PC-3 (cell line): Measurements from ENCODE around the gene TNS3. TPM values are rescaled to one million over a fixed set of nuclear protein-coding genes. Genes with fewer than 3 reads are reported as not detected.
A peak's percentile ranks its signal among the peaks of the same experiment; 100 is the strongest.

Experiments
- ATAC-seq: fragments of 200-7000 bp; cut with Tn5 transposase; 2 replicates; pipeline ENCODE4 v1.9.1; 2020; ENCODE audit warnings: mild to moderate bottlenecking, moderate library complexity
- BruUV-seq: library from RNA; stranded (reverse); fragments of 400-500 nt; replicated peaks from 2 replicates; lab custom pipeline; 2021; lab: Mats Ljungman, UMichigan
- CTCF ChIA-PET: fragments of 300-600 bp; sonication (Branson Sonifier 250); formaldehyde crosslinking; loops from one replicate; lab custom pipeline; 2022; ENCODE audit warnings: antibody characterized with exemption; lab: Charles Lee
- POLR2A ChIA-PET: fragments of 300-600 bp; sonication (Branson Sonifier 250); formaldehyde crosslinking; loops from one replicate; lab custom pipeline; 2022; ENCODE audit warnings: antibody characterized with exemption; ENCODE audit not compliant: unreplicated experiment; lab: Charles Lee
- DNase-seq: peaks from one replicate; pipeline ENCODE4 v3.0.0-alpha.2; 2015
- H2AFZ ChIP-seq: fragments of 300-600 bp; sonication (generic); 2 replicates; pipeline ENCODE4 v1.6.0; 2016; ENCODE audit warnings: antibody characterized with exemption, low read length
- H3F3A ChIP-seq: fragments of 300-600 bp; sonication (generic); one replicate; pipeline ENCODE4 v1.6.0; 2017; ENCODE audit warnings: antibody characterized with exemption, low read length, control low read depth, mild to moderate bottlenecking; ENCODE audit not compliant: unreplicated experiment
- H3K27ac ChIP-seq: fragments of 300-600 bp; sonication (generic); 2 replicates; pipeline ENCODE4 v1.5.1; 2016; ENCODE audit warnings: mild to moderate bottlenecking, low read length
- H3K27me3 ChIP-seq: fragments of 300-600 bp; sonication (generic); 2 replicates; pipeline ENCODE4 v1.6.1; 2016; ENCODE audit warnings: low read length, mixed read lengths
- H3K36me3 ChIP-seq: fragments of 300-600 bp; sonication (generic); 2 replicates; pipeline ENCODE4 v1.6.1; 2016; ENCODE audit warnings: low read depth, mixed run types, low read length, mixed read lengths
- H3K4me1 ChIP-seq: fragments of 300-600 bp; sonication (generic); 2 replicates; pipeline ENCODE4 v1.5.1; 2016; ENCODE audit warnings: low read length; ENCODE audit not compliant: insufficient read depth
- H3K4me2 ChIP-seq: fragments of 300-600 bp; sonication (generic); 2 replicates; pipeline ENCODE4 v1.6.0; 2016; ENCODE audit warnings: low read length
- H3K4me3 ChIP-seq: fragments of 300-600 bp; sonication (generic); 2 replicates; pipeline ENCODE4 v1.5.1; 2016; ENCODE audit warnings: mild to moderate bottlenecking, low read length, mixed read lengths
- H3K79me2 ChIP-seq: fragments of 300-600 bp; sonication (generic); 2 replicates; pipeline ENCODE4 v1.6.1; 2017; ENCODE audit warnings: low read length, mixed read lengths
- H3K9ac ChIP-seq: fragments of 300-600 bp; sonication (generic); 2 replicates; pipeline ENCODE4 v1.6.0; 2016; ENCODE audit warnings: mild to moderate bottlenecking, low read length
- H3K9me2 ChIP-seq: fragments of 300-600 bp; sonication (generic); replicated peaks from 2 replicates; pipeline ENCODE4 v1.6.1; 2016; ENCODE audit warnings: mixed run types, low read length, mixed read lengths
- H3K9me3 ChIP-seq: fragments of 300-600 bp; sonication (generic); 2 replicates; pipeline ENCODE4 v1.6.1; 2016; ENCODE audit warnings: low read length, mixed read lengths
- H4K20me1 ChIP-seq: fragments of 300-600 bp; sonication (generic); 2 replicates; pipeline ENCODE4 v1.6.1; 2016; ENCODE audit warnings: low read length, mixed read lengths
- EZH2 ChIP-seq: fragments of 300-600 bp; sonication (generic); IDR thresholded peaks from one replicate; pipeline ENCODE4 v1.6.1; 2017; ENCODE audit warnings: antibody characterized with exemption, mild to moderate bottlenecking, low read length; ENCODE audit not compliant: unreplicated experiment
- EZH2phosphoT487 ChIP-seq: fragments of 300-600 bp; sonication (generic); IDR thresholded peaks from 2 replicates; pipeline ENCODE4 v1.6.1; 2018; ENCODE audit warnings: mild to moderate bottlenecking, antibody characterized with exemption, low read length, borderline replicate concordance
- intact Hi-C: fragments of 100-400 bp; cut with micrococcal nuclease; formaldehyde crosslinking; loops from 2 replicates; pipeline ENCODE4 v1.9.0; 2023
- total RNA-seq: library from RNA; depleted of rRNA; stranded (reverse); fragments of >200 nt; gene quantifications from 2 replicates; pipeline ENCODE4 v1.2.3, GENCODE V29; 2014
- TF ChIP-seq, protein P1 (sequence below): fragments of 300-600 bp; sonication (generic); conservative IDR thresholded peaks from 2 replicates; pipeline ENCODE4 v1.5.1; 2017; ENCODE audit warnings: antibody characterized with exemption, low read depth, mild to moderate bottlenecking, low read length

Gene TNS3
- total RNA-seq, 1 experiment from 2014 or later: 72.3 TPM

GRCh38 chr7:47291461-47292081, 290.3 kb downstream of the TNS3 start:
- Histone ChIP-seq H3K9me2 (no peaks in the 10 kb centered on the region), H3K27ac (peak overlapping the region; percentile 92), H3K4me1 (peaks cover 39% of the 10 kb centered on the region), H3K27me3 (no peaks in the 10 kb centered on the region), H4K20me1 (no peaks in the 10 kb centered on the region), H3K4me2 (peak overlapping the region; percentile 66), H3K79me2 (no peaks in the 10 kb centered on the region), H2AFZ (no peak overlapping the region), H3K4me3 (peak overlapping the region; percentile 5; the same call in 1 of the 2 replicates), H3F3A (peaks cover 9% of the 10 kb centered on the region), H3K36me3 (peaks cover 67% of the 10 kb centered on the region), H3K9me3 (no peaks in the 10 kb centered on the region), H3K9ac (peak overlapping the region; percentile 51)
- intact Hi-C loops: no loop called here
- DNase-seq (peak; percentile 92), ATAC-seq (peak; percentile 95)
- CTCF ChIA-PET: interaction anchor here (2.8 kb wide), 1 partner anchor 25 kb away, joined by 10 read pairs; no protein-coding TSS in a partner anchor
- POLR2A ChIA-PET: no interaction called here
- no peak for TF ChIP-seq EZH2
- TF ChIP-seq EZH2phosphoT487: no peak
- TF ChIP-seq, protein P1, sequence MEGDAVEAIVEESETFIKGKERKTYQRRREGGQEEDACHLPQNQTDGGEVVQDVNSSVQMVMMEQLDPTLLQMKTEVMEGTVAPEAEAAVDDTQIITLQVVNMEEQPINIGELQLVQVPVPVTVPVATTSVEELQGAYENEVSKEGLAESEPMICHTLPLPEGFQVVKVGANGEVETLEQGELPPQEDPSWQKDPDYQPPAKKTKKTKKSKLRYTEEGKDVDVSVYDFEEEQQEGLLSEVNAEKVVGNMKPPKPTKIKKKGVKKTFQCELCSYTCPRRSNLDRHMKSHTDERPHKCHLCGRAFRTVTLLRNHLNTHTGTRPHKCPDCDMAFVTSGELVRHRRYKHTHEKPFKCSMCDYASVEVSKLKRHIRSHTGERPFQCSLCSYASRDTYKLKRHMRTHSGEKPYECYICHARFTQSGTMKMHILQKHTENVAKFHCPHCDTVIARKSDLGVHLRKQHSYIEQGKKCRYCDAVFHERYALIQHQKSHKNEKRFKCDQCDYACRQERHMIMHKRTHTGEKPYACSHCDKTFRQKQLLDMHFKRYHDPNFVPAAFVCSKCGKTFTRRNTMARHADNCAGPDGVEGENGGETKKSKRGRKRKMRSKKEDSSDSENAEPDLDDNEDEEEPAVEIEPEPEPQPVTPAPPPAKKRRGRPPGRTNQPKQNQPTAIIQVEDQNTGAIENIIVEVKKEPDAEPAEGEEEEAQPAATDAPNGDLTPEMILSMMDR: no peak
- BruUV-seq: no TSS peak

DNA sequence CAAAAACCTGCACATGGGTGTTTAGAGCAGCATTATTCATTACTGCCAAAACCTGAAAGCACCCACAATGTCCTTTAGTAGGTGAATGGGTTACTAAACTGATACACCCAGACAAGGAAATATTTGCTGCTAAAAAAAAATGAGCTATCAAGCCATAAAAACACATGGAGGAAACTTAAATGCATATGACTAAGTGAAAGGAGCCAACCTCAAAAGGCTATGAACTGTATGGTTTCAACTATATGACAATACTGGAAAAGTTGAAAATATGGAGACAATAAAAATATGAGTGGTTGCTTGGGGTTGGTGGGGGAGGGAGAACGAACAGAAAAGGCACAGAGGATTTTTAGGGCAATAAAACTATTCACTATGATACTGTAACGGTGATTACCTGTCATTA, 291.0 kb downstream of the TNS3 start:
- Histone ChIP-seq H3F3A (peaks cover 9% of the 10 kb centered on the region), H3K9me2 (no peaks in the 10 kb centered on the region), H3K9ac (no peak overlapping the region), H3K36me3 (peaks cover 68% of the 10 kb centered on the region), H3K9me3 (no peaks in the 10 kb centered on the region), H3K4me1 (peaks cover 39% of the 10 kb centered on the region), H3K4me3 (0 out of 2 replicates have a peak overlapping the region, but pooled peaks have one; percentile 5), H3K4me2 (peak overlapping the region; percentile 66), H3K27ac (peak overlapping the region; percentile 92), H3K27me3 (no peaks in the 10 kb centered on the region), H4K20me1 (no peaks in the 10 kb centered on the region), H3K79me2 (no peaks in the 10 kb centered on the region), H2AFZ (no peak overlapping the region)
- TF ChIP-seq EZH2phosphoT487: no peak
- TF ChIP-seq, protein P1: no peak
- TF ChIP-seq EZH2: no peak
- peak; percentile 18 for DNase-seq
- CTCF ChIA-PET: interaction anchor here (2.8 kb wide), 1 partner anchor 25 kb away, joined by 10 read pairs; no protein-coding TSS in a partner anchor
- intact Hi-C loops: no loop called here
- no TSS peak for BruUV-seq
- POLR2A ChIA-PET: no interaction called here
- ATAC-seq: no peak

GRCh38 chr7:47290466-47290865, 291.4 kb downstream of the TNS3 start:
- no peaks in the 10 kb centered on the region for H3K27me3 ChIP-seq
- TF ChIP-seq EZH2phosphoT487 (no peak), EZH2 (no peak)
- ATAC-seq (no peak), DNase-seq (peak; percentile 5)
- H2AFZ ChIP-seq: no peak overlapping the region
- ChIA-PET POLR2A (no interaction called here), CTCF (interaction anchor here (0.6 to 2.8 kb wide), 2 partner anchors 24 to 123 kb away, joined by 4 to 10 read pairs; no protein-coding TSS in a partner anchor)
- H3K27ac ChIP-seq: peak overlapping the region; percentile 92
- no peaks in the 10 kb centered on the region for H3K9me2 ChIP-seq
- no TSS peak for BruUV-seq
- peak overlapping the region; percentile 66 for H3K4me2 ChIP-seq
- H3K79me2 ChIP-seq: no peaks in the 10 kb centered on the region
- H3K9me3 ChIP-seq: no peaks in the 10 kb centered on the region
- H4K20me1 ChIP-seq: no peaks in the 10 kb centered on the region
- peaks cover 9% of the 10 kb centered on the region for H3F3A ChIP-seq
- H3K36me3 ChIP-seq: peaks cover 72% of the 10 kb centered on the region
- 0 out of 2 replicates have a peak overlapping the region, but pooled peaks have one; percentile 5 for H3K4me3 ChIP-seq
- H3K9ac ChIP-seq: no peak overlapping the region
- intact Hi-C loops: no loop called here
- peaks cover 39% of the 10 kb centered on the region for H3K4me1 ChIP-seq
